ENCODE results near the gene CUTA.
A peak's percentile ranks its signal among the peaks of the same experiment; 100 is the strongest.
"Not testable (repeated sequence)": the region's sequence is repeated elsewhere in the genome, so short reads cannot be mapped to it uniquely, and the experiment has no call there.

The CUTA gene

GRCh38 chr6:33420491-33421343 is 2.8 kb upstream of the CUTA start:
- DNase-seq, result peak; percentile 24

DNA sequence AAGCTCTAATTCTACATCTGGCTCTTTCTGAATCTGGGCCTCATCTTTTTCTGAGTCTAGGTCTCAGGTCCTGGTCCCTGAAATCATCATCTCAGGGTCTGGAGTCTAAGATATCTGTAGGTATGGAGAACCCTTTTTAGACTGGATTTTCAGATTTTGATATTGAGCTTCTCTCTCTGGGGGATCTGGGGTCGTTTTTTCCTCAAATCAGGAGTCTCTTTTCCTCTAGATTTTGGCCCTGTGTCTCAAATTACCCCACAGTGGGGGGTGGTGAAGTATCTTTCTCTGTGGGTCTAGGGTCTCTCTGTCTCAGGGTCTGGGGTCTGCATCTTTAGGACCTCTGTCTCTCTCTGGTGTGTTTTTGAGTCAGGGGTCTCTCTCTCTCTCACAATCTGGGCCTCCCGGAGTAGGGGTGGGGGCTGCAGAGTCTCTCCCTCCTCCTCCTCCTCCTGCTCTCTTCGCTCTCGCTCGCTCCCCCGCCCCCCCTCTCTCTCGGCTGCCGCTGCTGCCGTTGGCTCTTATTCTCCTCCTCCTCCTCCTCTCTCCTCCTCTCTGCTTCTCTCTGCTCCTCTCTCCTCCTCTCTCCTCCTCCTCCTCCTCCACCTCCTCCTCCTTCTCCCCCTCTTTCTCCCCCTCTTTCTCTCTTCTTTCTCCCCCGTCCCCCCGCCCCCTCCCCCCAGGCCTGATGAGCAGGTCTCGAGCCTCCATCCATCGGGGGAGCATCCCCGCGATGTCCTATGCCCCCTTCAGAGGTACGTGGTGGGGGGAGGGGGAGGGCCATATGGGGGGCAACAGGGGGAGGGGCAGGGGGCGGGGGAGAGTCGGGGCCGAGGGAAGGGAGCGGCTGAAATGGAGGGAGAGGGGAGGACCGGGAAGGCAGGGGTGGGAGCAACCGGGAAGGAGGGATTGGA is 1.9 kb upstream of the CUTA start, which contains the start of gene SYNGAP1:
TSS of gene SYNGAP1 (plus strand) at position 486 of the 911 bp plus-strand sequence. CDS start at position 686, 200 bp downstream.
- peak; percentile 30 for DNase-seq

DNA sequence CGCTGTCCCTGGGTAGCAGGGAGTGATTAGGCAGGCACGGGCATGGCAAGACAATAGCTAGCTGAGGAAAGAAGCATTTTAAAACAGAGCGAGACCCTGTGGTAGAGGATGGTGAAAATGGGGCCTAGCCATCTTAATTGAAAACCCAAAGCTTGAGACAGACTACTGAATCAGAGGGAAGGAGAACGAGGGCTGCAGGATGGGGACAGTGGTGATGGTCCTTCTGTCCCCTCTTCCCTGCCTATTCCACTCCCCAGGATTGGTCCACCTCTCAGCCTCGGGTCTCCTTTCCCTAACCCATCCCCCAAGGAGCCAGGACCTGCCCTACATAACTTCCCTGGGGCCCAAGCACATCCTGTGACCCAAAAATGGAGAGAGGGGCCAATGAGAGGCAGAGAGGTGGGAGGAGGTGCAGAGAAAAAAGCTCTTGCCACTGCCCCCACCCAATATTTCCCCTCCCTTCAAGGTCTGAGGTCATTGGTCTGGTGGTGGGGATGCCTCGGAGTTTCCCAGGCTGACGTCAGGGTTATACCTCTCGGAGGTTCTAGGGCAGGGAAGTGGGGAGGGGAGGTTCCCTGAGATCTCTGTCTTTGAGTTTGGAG is 884 bp upstream of the CUTA start:
- DNase-seq, result no peak

DNA sequence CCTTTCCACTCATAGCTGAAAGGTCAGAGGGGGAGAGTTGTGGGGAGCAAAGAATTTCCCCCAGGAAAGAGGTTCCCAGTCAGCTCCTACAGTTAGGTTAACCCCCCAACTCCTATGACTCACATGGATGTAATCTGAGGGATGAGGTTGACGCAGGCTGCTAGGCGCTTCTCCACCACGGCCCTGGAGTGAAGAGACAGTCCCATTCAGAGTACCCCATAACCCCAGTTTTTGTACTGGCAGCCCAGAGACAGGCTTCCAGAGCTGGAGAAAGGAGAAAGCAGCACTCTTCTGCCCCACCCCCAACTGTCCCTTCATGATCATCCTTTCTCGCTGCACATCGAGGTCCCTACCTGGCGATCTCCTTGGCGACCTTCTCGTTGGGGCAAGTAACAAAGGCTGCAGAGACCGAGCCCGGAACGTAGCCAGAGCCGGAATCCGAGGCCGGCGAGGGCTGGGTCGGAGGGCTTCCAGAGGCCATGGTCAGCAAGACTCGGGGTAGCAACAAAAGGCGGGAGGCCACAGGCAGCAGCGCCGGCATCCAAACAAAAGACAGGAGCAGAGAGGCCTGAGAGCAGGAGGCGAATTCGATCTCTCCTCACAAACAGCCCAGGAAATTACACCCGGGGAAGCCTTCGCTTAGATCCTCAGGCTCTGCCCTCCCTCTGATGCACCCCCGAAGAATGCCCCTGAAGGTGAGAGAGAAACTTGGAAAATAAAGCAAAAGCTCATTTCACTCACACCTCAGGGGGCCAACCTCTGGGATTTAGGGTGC is 592 bp downstream of the CUTA start:
- DNase-seq, result no peak

DNA sequence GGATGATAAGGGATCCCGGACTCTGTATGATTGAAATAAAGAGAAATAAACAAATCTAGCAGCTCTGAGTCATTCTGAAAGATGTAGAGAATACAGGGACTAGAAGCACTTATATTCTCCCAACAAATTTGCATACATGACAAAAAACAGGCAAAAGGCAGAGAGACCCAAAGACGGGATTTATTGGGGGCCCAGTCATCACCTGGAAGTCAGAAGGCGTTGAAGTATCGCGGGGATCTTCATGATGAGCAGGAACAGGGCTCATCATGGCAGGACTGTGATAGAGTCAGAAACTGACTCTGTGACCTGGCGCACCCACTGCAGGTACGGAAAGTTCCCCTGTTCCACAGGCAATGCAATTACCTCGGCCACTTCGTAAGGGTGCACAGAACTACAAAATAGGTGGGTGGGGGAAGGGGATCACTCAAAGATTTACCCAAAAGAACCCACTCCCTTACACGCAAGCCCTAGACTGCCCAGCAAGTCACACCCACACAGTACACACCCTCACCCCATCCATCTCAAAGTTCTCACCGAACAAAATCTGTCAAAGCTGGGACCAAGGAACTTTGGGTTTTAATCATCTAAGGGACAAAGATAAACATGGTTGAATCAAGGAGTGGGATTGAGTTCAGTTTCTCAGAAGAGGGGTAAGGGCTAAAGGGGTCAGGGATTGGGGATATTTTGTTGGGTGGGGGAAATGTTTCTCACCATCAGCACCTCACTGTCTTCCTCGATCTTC is 1.4 kb downstream of the CUTA start:
- DNase-seq, result no peak

DNA sequence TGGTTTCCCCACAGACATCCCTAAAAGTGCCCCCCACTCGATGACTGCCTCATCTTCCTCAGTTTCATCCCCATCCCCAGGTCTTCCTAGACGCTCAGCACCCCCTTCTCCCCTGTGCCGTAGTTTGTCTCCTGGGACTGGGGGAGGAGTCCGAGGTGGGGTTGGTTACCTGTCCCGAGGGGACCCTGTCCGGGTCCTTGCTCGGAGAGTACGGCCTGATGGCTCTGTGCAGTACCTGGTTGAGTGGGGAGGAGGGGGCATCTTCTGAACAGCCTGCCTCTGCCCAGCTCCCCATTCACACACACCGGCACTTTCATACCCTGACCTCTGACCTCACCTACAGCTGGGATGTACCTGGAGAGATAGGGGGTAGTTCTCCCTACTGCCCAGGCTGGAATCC is 2.1 kb downstream of the CUTA start:
- DNase-seq, result no peak

GRCh38 chr6:33414592-33415271 is 3.2 kb downstream of the CUTA start:
- no peak for DNase-seq

DNA sequence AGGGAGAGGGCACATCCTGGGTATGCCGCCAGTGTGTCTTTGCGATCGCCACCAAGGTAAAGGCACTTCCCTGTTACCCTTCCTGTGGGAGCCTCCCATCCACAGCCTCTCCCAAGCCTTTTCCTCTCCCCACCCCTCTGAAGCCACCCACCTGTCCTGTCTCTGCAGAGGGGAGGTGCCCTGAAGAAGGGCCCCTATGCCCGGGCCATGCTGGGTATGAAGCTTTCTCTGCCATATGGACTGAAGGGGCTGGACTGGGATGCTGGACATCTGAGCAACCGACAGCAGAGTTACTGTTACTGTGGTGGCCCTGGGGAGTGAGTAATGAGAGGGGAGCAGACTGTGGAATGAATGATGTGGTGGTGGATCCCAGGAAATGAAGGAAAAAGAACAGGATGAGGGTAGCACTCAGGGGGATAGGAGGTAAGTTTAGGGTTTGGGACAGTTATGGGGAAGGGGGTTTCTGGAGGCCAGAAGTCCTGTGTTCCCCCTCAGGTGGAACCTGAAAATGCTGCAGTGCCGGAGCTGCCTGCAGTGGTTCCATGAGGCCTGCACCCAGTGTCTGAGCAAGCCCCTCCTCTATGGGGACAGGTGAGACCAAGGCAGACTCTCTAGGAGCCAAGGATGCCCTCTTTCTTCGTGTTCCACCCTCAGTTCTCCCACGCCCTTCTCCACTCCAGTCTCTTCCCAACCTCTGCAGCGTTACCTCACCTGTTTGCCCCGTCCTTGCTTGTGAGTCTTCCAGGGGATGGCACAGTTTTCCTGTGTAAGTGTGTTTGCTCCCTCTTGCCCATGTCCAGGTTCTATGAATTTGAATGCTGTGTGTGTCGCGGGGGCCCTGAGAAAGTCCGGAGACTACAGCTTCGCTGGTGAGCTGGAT is 4.4 kb downstream of the CUTA start:
- DNase-seq, result no peak

DNA sequence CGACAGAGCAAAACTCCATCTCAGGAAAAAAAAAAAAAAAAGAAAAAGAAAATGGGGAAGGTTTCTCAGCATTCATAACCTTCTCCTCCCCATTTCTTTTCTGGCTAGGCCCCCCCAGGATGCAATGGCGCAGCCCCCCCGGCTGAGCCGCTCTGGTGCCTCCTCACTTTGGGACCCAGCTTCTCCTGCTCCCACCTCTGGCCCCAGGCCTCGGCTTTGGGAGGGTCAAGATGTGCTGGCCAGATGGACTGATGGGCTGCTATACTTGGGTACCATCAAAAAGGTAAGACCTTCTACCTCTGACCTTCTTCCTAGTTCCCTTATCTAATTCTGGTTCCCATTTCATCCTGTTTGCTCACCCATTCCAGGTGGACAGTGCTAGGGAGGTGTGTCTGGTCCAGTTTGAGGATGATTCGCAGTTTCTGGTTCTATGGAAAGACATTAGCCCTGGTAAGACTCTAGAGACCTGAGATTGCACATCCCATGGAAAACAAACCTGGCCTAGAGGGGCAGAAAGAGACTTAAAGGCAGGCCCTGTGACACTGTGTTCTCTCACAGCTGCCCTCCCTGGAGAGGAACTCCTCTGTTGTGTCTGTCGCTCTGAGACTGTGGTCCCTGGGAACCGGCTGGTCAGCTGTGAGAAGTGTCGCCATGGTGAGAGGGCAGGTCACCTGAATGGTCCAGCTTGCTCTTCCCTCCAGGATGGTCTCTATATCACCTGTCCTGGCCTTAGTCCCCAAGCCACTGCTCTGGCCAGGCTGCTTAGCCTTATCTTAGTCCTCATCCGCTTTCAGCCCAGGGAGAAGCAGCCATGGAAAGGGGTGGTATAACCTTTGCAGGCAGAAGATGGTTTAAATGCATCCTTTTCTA is 5.5 kb downstream of the CUTA start:
- DNase-seq, result no peak

- no peak for DNase-seq
These were observed 6.3 kb downstream of the CUTA start for GRCh38 chr6:33411632-33412005.

DNA sequence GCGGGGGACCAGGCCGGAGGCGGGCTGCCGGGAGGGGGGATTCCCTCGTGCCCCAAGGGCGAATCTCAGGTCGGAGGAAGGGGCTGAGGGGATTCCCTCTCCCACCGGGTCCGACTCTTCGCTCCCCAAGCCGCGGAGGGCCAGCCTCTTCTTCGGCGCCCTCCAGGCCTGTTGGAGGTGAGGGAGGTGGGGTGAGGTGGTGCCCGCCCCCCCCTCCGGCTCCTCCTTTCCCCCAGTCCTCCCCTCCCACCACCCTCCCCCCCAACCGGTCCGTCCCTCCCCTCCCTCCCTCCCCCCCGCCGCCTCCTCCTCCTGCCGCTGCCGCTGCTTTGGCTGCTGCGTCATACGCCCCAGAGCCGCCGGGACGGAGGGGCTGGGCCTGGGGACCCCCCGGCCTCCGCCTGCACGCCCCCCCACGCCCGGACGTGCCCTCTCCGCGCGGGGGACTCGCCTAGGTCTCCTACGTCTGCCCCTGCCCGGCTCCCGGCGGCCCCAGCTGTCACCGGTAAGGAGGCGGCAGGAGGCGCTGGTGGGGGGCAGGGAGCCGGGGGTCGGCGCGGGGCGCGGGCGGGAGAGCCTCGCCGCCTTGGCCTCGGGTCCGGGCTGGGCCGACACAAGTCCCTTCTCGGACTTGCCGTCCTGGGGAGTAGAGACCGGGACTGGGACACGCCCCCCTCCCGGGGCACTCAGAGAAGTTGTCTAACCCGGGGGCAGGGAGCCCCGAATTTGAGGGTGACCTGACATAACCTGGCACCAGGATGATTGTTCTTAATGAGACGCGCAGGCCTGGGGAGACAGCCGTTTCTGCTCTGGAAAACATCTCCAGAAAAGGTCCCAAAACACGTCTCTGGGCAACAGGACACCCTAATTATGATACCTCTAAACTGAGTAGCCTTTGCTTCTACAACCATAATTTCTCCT is 6.9 kb downstream of the CUTA start, which contains the start of gene PHF1:
TSS of gene PHF1 (plus strand) at position 304 of the 921 bp plus-strand sequence. CDS start 1,250 bp downstream, outside the sequence.
- peak; percentile 79 for DNase-seq

DNA sequence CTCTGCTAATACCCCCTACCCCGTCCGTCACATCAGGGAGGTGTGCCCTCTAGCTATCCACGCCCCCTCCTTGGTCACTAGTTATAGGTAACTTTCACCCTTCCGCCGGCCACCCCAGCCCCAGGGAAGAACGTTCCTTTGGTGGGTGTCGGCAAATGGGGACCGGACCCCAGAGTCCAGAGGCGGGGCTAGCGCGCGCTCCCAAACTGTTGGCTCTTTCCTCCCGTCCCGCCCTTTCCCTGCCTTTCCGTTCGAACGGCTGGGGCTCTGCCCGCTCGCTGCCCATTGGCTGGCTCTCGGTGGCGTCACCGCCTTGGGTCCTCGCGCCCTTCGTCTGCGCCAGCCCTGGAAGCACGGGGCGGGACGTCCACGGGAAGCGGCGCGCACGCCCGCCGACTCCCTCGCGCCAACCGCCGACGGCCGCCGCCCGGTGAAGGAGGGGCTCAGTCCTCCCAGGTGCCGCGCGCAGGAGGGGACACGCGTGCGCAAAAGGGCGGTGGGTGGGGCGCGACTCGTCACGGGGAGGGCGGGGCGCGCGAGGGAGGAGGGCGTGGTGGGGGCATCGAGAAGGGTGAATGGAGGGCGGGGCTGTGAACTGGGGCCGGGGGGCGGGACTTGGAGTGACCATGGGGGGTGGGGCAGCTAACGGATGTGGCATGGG is 7.7 kb downstream of the CUTA start:
- peak; percentile 100 for DNase-seq

DNA sequence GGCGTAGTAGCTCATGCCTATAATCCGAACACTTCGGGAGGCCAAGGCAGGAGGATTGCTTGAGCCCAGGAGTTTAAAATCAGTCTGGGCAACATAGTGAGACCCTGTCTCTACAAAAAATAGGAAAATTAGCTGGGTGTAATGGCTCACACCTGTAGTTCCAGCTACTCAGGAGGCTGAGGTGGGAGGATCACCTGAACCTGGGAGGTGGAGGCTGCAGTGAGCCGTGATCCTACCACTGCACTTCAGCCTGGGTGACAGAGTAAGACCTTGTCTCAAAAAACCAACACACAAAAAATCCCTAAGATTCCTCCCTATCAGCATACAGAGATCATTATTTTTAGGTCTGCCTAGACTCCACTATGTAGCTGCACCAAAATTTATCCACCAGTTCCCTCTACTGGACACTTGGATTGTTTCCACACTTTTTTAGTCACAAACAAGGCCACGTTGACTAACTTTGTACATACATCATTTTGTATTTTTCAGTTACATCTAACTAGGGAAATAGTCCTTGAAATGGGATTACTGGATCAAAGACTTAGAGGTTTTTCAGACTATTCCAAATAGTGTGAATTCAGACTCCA is 10.7 kb downstream of the CUTA start:
- DNase-seq, result no peak

- DNase-seq, result no peak
These were observed 11.8 kb downstream of the CUTA start for GRCh38 chr6:33406126-33406525.

GRCh38 chr6:33405386-33405940 is 12.4 kb downstream of the CUTA start:
- no peak for DNase-seq

- DNase-seq, result no peak
These were observed 13.0 kb downstream of the CUTA start for GRCh38 chr6:33404884-33405283.

GRCh38 chr6:33399881-33400280 is 18.0 kb downstream of the CUTA start:
- DNase-seq, result not testable (repeated sequence)
